ENCODE data around the gene USP6NL. TPM values are rescaled to one million over a fixed set of nuclear protein-coding genes. Genes with fewer than 3 reads are reported as not detected.

Gene USP6NL
- total RNA-seq, 1 experiment from 2014 or later = 21.4 TPM

- Mint-ChIP-seq H3K36me3 (no peaks in the 10 kb centered on the region), H3K27ac (no peak overlapping the region), H3K9me3 (no peaks in the 10 kb centered on the region), H3K4me1 (peaks cover 38% of the 10 kb centered on the region), H3K27me3 (ENCODE audit: low read depth) (no peaks in the 10 kb centered on the region; the same call in 1 of the 2 replicates), H3K4me3 (no peak overlapping the region)
- DNase-seq (ENCODE audit: low spot score) = no peak
- ATAC-seq = no peak
- CTCF ChIA-PET = interaction anchor here (0.7 kb wide), 1 partner anchor 12 kb away, joined by 3 read pairs; no protein-coding TSS in a partner anchor
- POLR2A ChIA-PET = no interaction called here
- no peak for TF ChIP-seq MYBL2 (CRISPR knock-in tag; IDR thresholded peaks at IDR 0.05)
- no peak for TF ChIP-seq ZNF671 (CRISPR knock-in tag; IDR thresholded peaks at IDR 0.05)
- TF ChIP-seq AR (CRISPR knock-in tag; IDR thresholded peaks at IDR 0.05) = no peak
- TF ChIP-seq STAT6 (CRISPR knock-in tag; conservative IDR thresholded peaks at IDR 0.05; ENCODE audit: low read depth) = no peak
- TF ChIP-seq MAX (CRISPR knock-in tag; IDR thresholded peaks at IDR 0.05) = no peak
- TF ChIP-seq ATF6 (CRISPR knock-in tag; IDR thresholded peaks at IDR 0.05) = no peak
- no peak for TF ChIP-seq ZNF425 (CRISPR knock-in tag; conservative IDR thresholded peaks at IDR 0.05)
- TF ChIP-seq CBFB (CRISPR knock-in tag; IDR thresholded peaks at IDR 0.05; ENCODE audit: low read depth) = no peak
These were observed 63.2 kb downstream of the USP6NL start for GRCh38 chr10:11548065-11548767.

- no peak for DNase-seq (ENCODE audit: low spot score)
- POLR2A ChIA-PET = no interaction called here
- H3K4me1 Mint-ChIP-seq = peaks cover 33% of the 10 kb centered on the region
- H3K27me3 Mint-ChIP-seq (ENCODE audit: low read depth) = no peaks in the 10 kb centered on the region; the same call in 1 of the 2 replicates
- ATAC-seq = no peak
- H3K4me3 Mint-ChIP-seq = no peak overlapping the region
- CTCF ChIA-PET = no interaction called here
- H3K36me3 Mint-ChIP-seq = no peaks in the 10 kb centered on the region
- H3K27ac Mint-ChIP-seq = no peak overlapping the region
- TF ChIP-seq SMAD3 (CRISPR knock-in tag; IDR thresholded peaks at IDR 0.05; ENCODE audit: borderline replicate concordance) (no peak), IRF2 (CRISPR knock-in tag; IDR thresholded peaks at IDR 0.05; ENCODE audit: borderline replicate concordance, low read depth) (no peak), ATF3 (CRISPR knock-in tag; conservative IDR thresholded peaks at IDR 0.05) (no peak), IRF1 (CRISPR knock-in tag; IDR thresholded peaks at IDR 0.05) (no peak), JAZF1 (CRISPR knock-in tag; IDR thresholded peaks at IDR 0.05) (no peak), ZMAT4 (CRISPR knock-in tag; IDR thresholded peaks at IDR 0.05) (no peak), ZNF263 (CRISPR knock-in tag; IDR thresholded peaks at IDR 0.05; ENCODE audit: low read depth) (no peak)
- no peaks in the 10 kb centered on the region for H3K9me3 Mint-ChIP-seq
These were observed 64.9 kb downstream of the USP6NL start for GRCh38 chr10:11546581-11546980.
